ENCODE measurements around the gene RPS26. TPM values are rescaled to one million over a fixed set of nuclear protein-coding genes. Genes with fewer than 3 reads are reported as not detected.

Gene RPS26
- total RNA-seq, 1 experiment from 2014 or later, result 77.2 TPM

DNA sequence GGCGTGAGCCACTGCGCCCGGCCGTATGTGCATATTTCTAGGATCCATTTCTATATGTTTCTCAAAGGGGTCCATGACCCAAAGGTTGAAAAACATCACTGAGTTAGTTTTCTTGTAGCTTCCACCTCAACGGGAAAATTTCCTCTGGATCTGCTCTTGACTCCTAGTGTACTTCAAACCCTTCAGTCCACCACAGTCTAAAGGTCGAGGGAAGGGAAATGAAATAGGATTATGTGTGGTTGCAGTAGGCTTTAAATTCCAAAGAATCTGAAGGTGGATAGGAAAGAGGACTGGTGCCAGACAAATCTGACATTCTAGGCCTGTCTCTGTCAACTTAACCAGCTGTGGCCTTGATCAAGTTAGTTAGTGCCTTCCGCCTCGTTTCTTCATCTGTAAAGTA is 46.4 kb upstream of the RPS26 start:
- peaks cover 37% of the 10 kb centered on the region for H3K36me3 Mint-ChIP-seq
- H3K27ac Mint-ChIP-seq, result no peak overlapping the region; the same call in 1 of the 2 replicates
- DNase-seq (ENCODE audit: low spot score) (no peak), ATAC-seq (no peak)
- H3K9me3 Mint-ChIP-seq, result no peaks in the 10 kb centered on the region
- no peak for TF ChIP-seq ZNF317 (CRISPR knock-in tag; IDR thresholded peaks at IDR 0.05; ENCODE audit: borderline replicate concordance, low read depth)
- TF ChIP-seq SP1 (CRISPR knock-in tag; conservative IDR thresholded peaks at IDR 0.05), result no peak
- no peak for TF ChIP-seq KAT7 (CRISPR knock-in tag; IDR thresholded peaks at IDR 0.05; ENCODE audit: borderline replicate concordance)
- TF ChIP-seq, protein P1, sequence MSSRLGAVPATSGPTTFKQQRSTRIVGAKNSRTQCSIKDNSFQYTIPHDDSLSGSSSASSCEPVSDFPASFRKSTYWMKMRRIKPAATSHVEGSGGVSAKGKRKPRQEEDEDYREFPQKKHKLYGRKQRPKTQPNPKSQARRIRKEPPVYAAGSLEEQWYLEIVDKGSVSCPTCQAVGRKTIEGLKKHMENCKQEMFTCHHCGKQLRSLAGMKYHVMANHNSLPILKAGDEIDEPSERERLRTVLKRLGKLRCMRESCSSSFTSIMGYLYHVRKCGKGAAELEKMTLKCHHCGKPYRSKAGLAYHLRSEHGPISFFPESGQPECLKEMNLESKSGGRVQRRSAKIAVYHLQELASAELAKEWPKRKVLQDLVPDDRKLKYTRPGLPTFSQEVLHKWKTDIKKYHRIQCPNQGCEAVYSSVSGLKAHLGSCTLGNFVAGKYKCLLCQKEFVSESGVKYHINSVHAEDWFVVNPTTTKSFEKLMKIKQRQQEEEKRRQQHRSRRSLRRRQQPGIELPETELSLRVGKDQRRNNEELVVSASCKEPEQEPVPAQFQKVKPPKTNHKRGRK (CRISPR knock-in tag; IDR thresholded peaks at IDR 0.05; ENCODE audit: borderline replicate concordance), result no peak
- ChIA-PET CTCF (interaction anchor here (0.6 to 3.3 kb wide), 20 partner anchors 9 to 314 kb away, joined by 3 to 68 read pairs (median 5); partner anchors contain the start of genes ERBB3, ESYT1, IKZF4 and RAB5B), POLR2A (no interaction called here)
- 0 out of 2 replicates have a peak, but pooled peaks cover 7% of the 10 kb centered on the region for H3K4me1 Mint-ChIP-seq
- H3K27me3 Mint-ChIP-seq (ENCODE audit: low read depth), result no peaks in the 10 kb centered on the region
- no peak overlapping the region for H3K4me3 Mint-ChIP-seq

DNA sequence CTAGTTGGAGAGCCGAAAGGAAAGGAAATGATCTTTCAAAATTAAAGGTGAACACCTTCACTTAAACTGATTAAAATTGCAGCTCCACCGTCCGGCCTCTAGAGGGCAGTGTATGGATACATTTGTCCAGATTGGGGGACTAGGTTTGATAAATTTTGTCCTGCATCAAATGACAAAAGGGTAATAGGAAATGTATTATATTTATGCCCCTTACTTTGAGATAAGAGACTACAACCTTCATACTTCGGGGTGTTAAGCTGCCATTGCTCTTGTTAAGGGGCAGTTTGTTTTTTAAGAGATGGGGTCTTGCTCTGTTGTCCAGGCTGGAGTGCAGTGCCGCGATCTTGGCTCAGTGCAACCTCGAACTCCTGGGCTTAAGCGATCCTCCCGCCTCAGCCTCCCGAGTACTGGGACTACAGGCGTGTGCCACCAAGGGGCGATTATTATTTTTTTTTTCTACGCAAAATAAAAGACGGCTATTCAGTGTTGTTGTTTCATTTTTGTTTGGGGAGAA is 45.5 kb upstream of the RPS26 start:
- peak; percentile 37 for DNase-seq (ENCODE audit: low spot score)
- TF ChIP-seq ZNF121 (CRISPR knock-in tag; IDR thresholded peaks at IDR 0.05) (peak; percentile 99), ZNF671 (CRISPR knock-in tag; IDR thresholded peaks at IDR 0.05) (0 out of 2 replicates have a peak, but pooled peaks have one; percentile 52), KAT7 (CRISPR knock-in tag; IDR thresholded peaks at IDR 0.05; ENCODE audit: borderline replicate concordance) (no peak), GTF2I (CRISPR knock-in tag; conservative IDR thresholded peaks at IDR 0.05) (peak; percentile 98)
- TF ChIP-seq, protein P2, sequence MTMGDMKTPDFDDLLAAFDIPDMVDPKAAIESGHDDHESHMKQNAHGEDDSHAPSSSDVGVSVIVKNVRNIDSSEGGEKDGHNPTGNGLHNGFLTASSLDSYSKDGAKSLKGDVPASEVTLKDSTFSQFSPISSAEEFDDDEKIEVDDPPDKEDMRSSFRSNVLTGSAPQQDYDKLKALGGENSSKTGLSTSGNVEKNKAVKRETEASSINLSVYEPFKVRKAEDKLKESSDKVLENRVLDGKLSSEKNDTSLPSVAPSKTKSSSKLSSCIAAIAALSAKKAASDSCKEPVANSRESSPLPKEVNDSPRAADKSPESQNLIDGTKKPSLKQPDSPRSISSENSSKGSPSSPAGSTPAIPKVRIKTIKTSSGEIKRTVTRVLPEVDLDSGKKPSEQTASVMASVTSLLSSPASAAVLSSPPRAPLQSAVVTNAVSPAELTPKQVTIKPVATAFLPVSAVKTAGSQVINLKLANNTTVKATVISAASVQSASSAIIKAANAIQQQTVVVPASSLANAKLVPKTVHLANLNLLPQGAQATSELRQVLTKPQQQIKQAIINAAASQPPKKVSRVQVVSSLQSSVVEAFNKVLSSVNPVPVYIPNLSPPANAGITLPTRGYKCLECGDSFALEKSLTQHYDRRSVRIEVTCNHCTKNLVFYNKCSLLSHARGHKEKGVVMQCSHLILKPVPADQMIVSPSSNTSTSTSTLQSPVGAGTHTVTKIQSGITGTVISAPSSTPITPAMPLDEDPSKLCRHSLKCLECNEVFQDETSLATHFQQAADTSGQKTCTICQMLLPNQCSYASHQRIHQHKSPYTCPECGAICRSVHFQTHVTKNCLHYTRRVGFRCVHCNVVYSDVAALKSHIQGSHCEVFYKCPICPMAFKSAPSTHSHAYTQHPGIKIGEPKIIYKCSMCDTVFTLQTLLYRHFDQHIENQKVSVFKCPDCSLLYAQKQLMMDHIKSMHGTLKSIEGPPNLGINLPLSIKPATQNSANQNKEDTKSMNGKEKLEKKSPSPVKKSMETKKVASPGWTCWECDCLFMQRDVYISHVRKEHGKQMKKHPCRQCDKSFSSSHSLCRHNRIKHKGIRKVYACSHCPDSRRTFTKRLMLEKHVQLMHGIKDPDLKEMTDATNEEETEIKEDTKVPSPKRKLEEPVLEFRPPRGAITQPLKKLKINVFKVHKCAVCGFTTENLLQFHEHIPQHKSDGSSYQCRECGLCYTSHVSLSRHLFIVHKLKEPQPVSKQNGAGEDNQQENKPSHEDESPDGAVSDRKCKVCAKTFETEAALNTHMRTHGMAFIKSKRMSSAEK (CRISPR knock-in tag; IDR thresholded peaks at IDR 0.05; ENCODE audit: borderline replicate concordance), result no peak
- TF ChIP-seq, protein P3, sequence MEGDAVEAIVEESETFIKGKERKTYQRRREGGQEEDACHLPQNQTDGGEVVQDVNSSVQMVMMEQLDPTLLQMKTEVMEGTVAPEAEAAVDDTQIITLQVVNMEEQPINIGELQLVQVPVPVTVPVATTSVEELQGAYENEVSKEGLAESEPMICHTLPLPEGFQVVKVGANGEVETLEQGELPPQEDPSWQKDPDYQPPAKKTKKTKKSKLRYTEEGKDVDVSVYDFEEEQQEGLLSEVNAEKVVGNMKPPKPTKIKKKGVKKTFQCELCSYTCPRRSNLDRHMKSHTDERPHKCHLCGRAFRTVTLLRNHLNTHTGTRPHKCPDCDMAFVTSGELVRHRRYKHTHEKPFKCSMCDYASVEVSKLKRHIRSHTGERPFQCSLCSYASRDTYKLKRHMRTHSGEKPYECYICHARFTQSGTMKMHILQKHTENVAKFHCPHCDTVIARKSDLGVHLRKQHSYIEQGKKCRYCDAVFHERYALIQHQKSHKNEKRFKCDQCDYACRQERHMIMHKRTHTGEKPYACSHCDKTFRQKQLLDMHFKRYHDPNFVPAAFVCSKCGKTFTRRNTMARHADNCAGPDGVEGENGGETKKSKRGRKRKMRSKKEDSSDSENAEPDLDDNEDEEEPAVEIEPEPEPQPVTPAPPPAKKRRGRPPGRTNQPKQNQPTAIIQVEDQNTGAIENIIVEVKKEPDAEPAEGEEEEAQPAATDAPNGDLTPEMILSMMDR (IDR thresholded peaks at IDR 0.05), result peak; percentile 71
- TF ChIP-seq, protein P4, sequence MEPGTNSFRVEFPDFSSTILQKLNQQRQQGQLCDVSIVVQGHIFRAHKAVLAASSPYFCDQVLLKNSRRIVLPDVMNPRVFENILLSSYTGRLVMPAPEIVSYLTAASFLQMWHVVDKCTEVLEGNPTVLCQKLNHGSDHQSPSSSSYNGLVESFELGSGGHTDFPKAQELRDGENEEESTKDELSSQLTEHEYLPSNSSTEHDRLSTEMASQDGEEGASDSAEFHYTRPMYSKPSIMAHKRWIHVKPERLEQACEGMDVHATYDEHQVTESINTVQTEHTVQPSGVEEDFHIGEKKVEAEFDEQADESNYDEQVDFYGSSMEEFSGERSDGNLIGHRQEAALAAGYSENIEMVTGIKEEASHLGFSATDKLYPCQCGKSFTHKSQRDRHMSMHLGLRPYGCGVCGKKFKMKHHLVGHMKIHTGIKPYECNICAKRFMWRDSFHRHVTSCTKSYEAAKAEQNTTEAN (CRISPR knock-in tag; IDR thresholded peaks at IDR 0.05), result no peak
- H3K27ac Mint-ChIP-seq, result peak overlapping the region; percentile 96
- ATAC-seq, result no peak
- H3K9me3 Mint-ChIP-seq, result no peaks in the 10 kb centered on the region
- H3K4me3 Mint-ChIP-seq, result peak overlapping the region; percentile 95
- 0 out of 2 replicates have a peak, but pooled peaks cover 7% of the 10 kb centered on the region for H3K4me1 Mint-ChIP-seq
- H3K27me3 Mint-ChIP-seq (ENCODE audit: low read depth), result no peaks in the 10 kb centered on the region
- peaks cover 28% of the 10 kb centered on the region for H3K36me3 Mint-ChIP-seq
- ChIA-PET POLR2A (interaction anchor here (1.9 to 2.4 kb wide), 3 partner anchors 11 to 122 kb away, joined by 7 to 20 read pairs (median 20); partner anchors contain the start of genes RAB5B and ZC3H10), CTCF (interaction anchor here (0.6 to 3.3 kb wide), 29 partner anchors 10 to 315 kb away, joined by 3 to 68 read pairs (median 5); partner anchors contain the start of genes ERBB3, ESYT1, IKZF4 and PA2G4)
